ENCODE measurements around the gene HDAC9.
"Not testable (repeated sequence)": the region's sequence is repeated elsewhere in the genome, so short reads cannot be mapped to it uniquely, and the experiment has no call there.

The HDAC9 gene

DNA sequence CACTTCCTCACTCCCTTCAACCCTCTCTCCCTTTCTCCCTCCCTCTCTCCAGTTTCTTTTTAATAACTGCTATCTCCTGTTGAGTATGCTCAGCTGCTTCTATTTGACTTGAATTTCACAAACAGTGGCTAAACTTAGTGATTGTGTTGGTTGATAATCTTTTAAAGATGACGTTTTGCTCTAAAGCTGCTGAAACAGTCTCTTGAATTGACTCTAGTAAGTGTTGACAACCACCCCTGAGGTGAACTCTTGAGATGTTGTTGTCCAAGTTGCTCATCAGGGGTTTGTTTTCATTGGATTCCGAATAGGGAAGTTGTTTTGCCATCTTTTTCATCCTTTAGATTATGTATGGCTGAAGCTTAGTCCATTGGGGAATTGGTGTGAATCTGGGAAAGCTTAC is 445.7 kb downstream of the HDAC9 start:
- Histone ChIP-seq H3K36me3 (ENCODE audit: control insufficient read depth, insufficient read depth, low read length, severe bottlenecking) (no peaks in the 10 kb centered on the region), H3K9me3 (ENCODE audit: control insufficient read depth, low read length) (no peaks in the 10 kb centered on the region), H3K9ac (ENCODE audit: low read length) (no peak overlapping the region), H3K4me1 (ENCODE audit: control insufficient read depth, insufficient read depth, low read length) (peaks cover 13% of the 10 kb centered on the region), H3K4me3 (ENCODE audit: low read length) (no peak overlapping the region), H3K27me3 (replicated peaks; ENCODE audit: control insufficient read depth, insufficient read depth, low read length) (no peaks in the 10 kb centered on the region)
- no peak for DNase-seq (ENCODE audit: low read depth)

- Histone ChIP-seq H3K4me3 (ENCODE audit: low read length) (no peak overlapping the region), H3K4me1 (ENCODE audit: control insufficient read depth, insufficient read depth, low read length) (no peaks in the 10 kb centered on the region), H3K36me3 (ENCODE audit: control insufficient read depth, insufficient read depth, low read length, severe bottlenecking) (no peaks in the 10 kb centered on the region), H3K27me3 (replicated peaks; ENCODE audit: control insufficient read depth, insufficient read depth, low read length) (no peaks in the 10 kb centered on the region), H3K9ac (ENCODE audit: low read length) (no peak overlapping the region), H3K9me3 (ENCODE audit: control insufficient read depth, low read length) (no peaks in the 10 kb centered on the region)
- DNase-seq (ENCODE audit: low read depth), result peak; percentile 15
Measured at GRCh38 chr7:18948521-18948920, 453.0 kb downstream of the HDAC9 start.

GRCh38 chr7:18952846-18953245 is 457.3 kb downstream of the HDAC9 start:
- no peaks in the 10 kb centered on the region for H3K4me1 ChIP-seq (ENCODE audit: control insufficient read depth, insufficient read depth, low read length)
- no peak overlapping the region for H3K9ac ChIP-seq (ENCODE audit: low read length)
- H3K27me3 ChIP-seq (replicated peaks; ENCODE audit: control insufficient read depth, insufficient read depth, low read length), result no peaks in the 10 kb centered on the region
- H3K9me3 ChIP-seq (ENCODE audit: control insufficient read depth, low read length), result no peaks in the 10 kb centered on the region
- no peak overlapping the region for H3K4me3 ChIP-seq (ENCODE audit: low read length)
- no peaks in the 10 kb centered on the region for H3K36me3 ChIP-seq (ENCODE audit: control insufficient read depth, insufficient read depth, low read length, severe bottlenecking)
- no peak for DNase-seq (ENCODE audit: low read depth)

- Histone ChIP-seq H3K36me3 (ENCODE audit: control insufficient read depth, insufficient read depth, low read length, severe bottlenecking) (no peaks in the 10 kb centered on the region), H3K9me3 (ENCODE audit: control insufficient read depth, low read length) (no peaks in the 10 kb centered on the region), H3K9ac (ENCODE audit: low read length) (no peak overlapping the region), H3K4me3 (ENCODE audit: low read length) (no peak overlapping the region), H3K27me3 (replicated peaks; ENCODE audit: control insufficient read depth, insufficient read depth, low read length) (no peaks in the 10 kb centered on the region), H3K4me1 (ENCODE audit: control insufficient read depth, insufficient read depth, low read length) (no peaks in the 10 kb centered on the region)
- DNase-seq (ENCODE audit: low read depth), result peak; percentile 36
Measured at GRCh38 chr7:18958627-18959026, 463.1 kb downstream of the HDAC9 start.

GRCh38 chr7:18960725-18961124 is 465.2 kb downstream of the HDAC9 start:
- no peak overlapping the region for H3K9ac ChIP-seq (ENCODE audit: low read length)
- no peak for DNase-seq (ENCODE audit: low read depth)
- H3K4me3 ChIP-seq (ENCODE audit: low read length), result no peak overlapping the region
- peaks cover 1% of the 10 kb centered on the region for H3K36me3 ChIP-seq (ENCODE audit: control insufficient read depth, insufficient read depth, low read length, severe bottlenecking)
- no peaks in the 10 kb centered on the region for H3K9me3 ChIP-seq (ENCODE audit: control insufficient read depth, low read length)
- no peaks in the 10 kb centered on the region for H3K4me1 ChIP-seq (ENCODE audit: control insufficient read depth, insufficient read depth, low read length)
- no peaks in the 10 kb centered on the region for H3K27me3 ChIP-seq (replicated peaks; ENCODE audit: control insufficient read depth, insufficient read depth, low read length)

DNA sequence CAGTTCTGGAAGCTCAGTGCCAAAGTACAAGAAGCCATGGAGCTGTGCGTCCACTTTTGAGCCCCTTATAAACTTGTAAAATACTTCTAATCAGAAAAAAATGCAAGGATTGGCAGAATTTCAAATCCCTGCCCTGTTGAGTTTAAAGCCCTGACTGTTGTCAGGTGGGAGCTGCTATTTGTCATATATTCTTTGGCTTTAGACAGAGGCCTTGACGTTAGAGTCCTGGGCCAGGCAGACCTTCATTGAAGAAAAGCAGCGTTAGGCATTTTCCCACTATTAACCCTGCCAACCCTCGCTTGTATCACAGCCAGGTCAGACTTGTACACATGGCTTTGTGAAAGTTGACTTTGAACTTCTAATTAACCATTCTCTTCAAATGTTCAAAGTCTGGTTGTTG is 466.5 kb downstream of the HDAC9 start:
- no peaks in the 10 kb centered on the region for H3K9me3 ChIP-seq (ENCODE audit: control insufficient read depth, low read length)
- no peak overlapping the region for H3K4me3 ChIP-seq (ENCODE audit: low read length)
- peaks cover 3% of the 10 kb centered on the region for H3K36me3 ChIP-seq (ENCODE audit: control insufficient read depth, insufficient read depth, low read length, severe bottlenecking)

GRCh38 chr7:18965657-18966056 is 470.1 kb downstream of the HDAC9 start:
- Histone ChIP-seq H3K9me3 (ENCODE audit: control insufficient read depth, low read length) (no peaks in the 10 kb centered on the region), H3K27me3 (replicated peaks; ENCODE audit: control insufficient read depth, insufficient read depth, low read length) (no peaks in the 10 kb centered on the region)
- DNase-seq (ENCODE audit: low read depth), result no peak

More for the DNA sequence above, 466.5 kb downstream of the HDAC9 start:
- Histone ChIP-seq H3K4me1 (ENCODE audit: control insufficient read depth, insufficient read depth, low read length) (no peaks in the 10 kb centered on the region), H3K27me3 (replicated peaks; ENCODE audit: control insufficient read depth, insufficient read depth, low read length) (no peaks in the 10 kb centered on the region), H3K9ac (ENCODE audit: low read length) (no peak overlapping the region)
- peak; percentile 29 for DNase-seq (ENCODE audit: low read depth)

DNA sequence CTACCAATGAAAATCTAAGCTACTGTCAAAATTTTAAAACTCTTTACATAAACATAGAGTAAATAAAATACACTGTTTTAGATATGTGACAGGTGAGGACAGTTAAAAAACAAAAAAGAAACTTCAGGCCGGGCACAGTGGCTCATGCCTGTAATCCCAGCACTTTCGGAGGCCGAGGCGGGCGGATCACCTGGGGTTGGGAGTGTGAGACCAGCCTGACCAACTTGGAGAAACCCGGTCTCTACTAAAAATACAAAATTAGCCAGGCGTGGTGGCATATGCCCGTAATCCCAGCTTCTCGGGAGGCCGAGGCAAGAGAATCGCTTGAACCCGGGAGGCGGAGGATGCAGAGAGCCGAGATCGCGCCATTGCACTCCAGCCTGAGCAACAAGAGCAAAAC is 472.2 kb downstream of the HDAC9 start:
- H3K36me3 ChIP-seq (ENCODE audit: control insufficient read depth, insufficient read depth, low read length, severe bottlenecking); H3K27me3 ChIP-seq (replicated peaks; ENCODE audit: control insufficient read depth, insufficient read depth, low read length); H3K9me3 ChIP-seq (ENCODE audit: control insufficient read depth, low read length); H3K4me1 ChIP-seq (ENCODE audit: control insufficient read depth, insufficient read depth, low read length); H3K9ac ChIP-seq (ENCODE audit: low read length); H3K4me3 ChIP-seq (ENCODE audit: low read length); DNase-seq (ENCODE audit: low read depth): not testable (repeated sequence)

More at GRCh38 chr7:18965657-18966056, 470.1 kb downstream of the HDAC9 start:
- no peaks in the 10 kb centered on the region for H3K4me1 ChIP-seq (ENCODE audit: control insufficient read depth, insufficient read depth, low read length)
- no peak overlapping the region for H3K9ac ChIP-seq (ENCODE audit: low read length)
- no peak overlapping the region for H3K4me3 ChIP-seq (ENCODE audit: low read length)
- peaks cover 3% of the 10 kb centered on the region for H3K36me3 ChIP-seq (ENCODE audit: control insufficient read depth, insufficient read depth, low read length, severe bottlenecking)

- DNase-seq (ENCODE audit: low read depth), result no peak
- H3K4me1 ChIP-seq (ENCODE audit: control insufficient read depth, insufficient read depth, low read length), result peaks cover 8% of the 10 kb centered on the region
- H3K27me3 ChIP-seq (replicated peaks; ENCODE audit: control insufficient read depth, insufficient read depth, low read length), result no peaks in the 10 kb centered on the region
- H3K9me3 ChIP-seq (ENCODE audit: control insufficient read depth, low read length), result no peaks in the 10 kb centered on the region
- H3K36me3 ChIP-seq (ENCODE audit: control insufficient read depth, insufficient read depth, low read length, severe bottlenecking), result no peaks in the 10 kb centered on the region
- no peak overlapping the region for H3K9ac ChIP-seq (ENCODE audit: low read length)
- no peak overlapping the region for H3K4me3 ChIP-seq (ENCODE audit: low read length)
Measured at GRCh38 chr7:18971839-18972238, 476.3 kb downstream of the HDAC9 start.

DNA sequence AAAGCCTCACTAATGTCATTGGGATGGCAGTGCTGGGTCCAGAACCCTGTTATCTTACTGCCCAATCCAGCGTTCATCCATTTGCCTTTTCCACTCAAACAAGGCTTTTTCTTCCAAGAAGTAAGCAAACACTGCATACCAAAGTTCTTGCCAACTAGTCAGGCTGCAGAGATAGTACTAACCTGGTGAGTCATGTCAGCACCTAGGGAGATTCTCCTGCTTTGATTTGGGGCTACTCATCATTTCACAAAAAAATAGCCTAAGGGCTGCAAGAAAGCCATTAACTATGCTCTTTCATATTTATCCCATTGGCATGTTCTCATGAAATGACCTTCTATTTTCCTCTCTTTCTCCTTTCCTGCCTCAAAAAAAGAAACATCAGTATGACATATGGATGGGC is 479.3 kb downstream of the HDAC9 start:
- no peaks in the 10 kb centered on the region for H3K27me3 ChIP-seq (replicated peaks; ENCODE audit: control insufficient read depth, insufficient read depth, low read length)
- no peaks in the 10 kb centered on the region for H3K36me3 ChIP-seq (ENCODE audit: control insufficient read depth, insufficient read depth, low read length, severe bottlenecking)
- DNase-seq (ENCODE audit: low read depth), result peak; percentile 49
- H3K9me3 ChIP-seq (ENCODE audit: control insufficient read depth, low read length), result no peaks in the 10 kb centered on the region
- H3K9ac ChIP-seq (ENCODE audit: low read length), result no peak overlapping the region
- H3K4me3 ChIP-seq (ENCODE audit: low read length), result no peak overlapping the region
- H3K4me1 ChIP-seq (ENCODE audit: control insufficient read depth, insufficient read depth, low read length), result peaks cover 29% of the 10 kb centered on the region

- peaks cover 29% of the 10 kb centered on the region for H3K4me1 ChIP-seq (ENCODE audit: control insufficient read depth, insufficient read depth, low read length)
- H3K4me3 ChIP-seq (ENCODE audit: low read length), result no peak overlapping the region
- H3K9me3 ChIP-seq (ENCODE audit: control insufficient read depth, low read length), result no peaks in the 10 kb centered on the region
- H3K36me3 ChIP-seq (ENCODE audit: control insufficient read depth, insufficient read depth, low read length, severe bottlenecking), result no peaks in the 10 kb centered on the region
- no peak overlapping the region for H3K9ac ChIP-seq (ENCODE audit: low read length)
- H3K27me3 ChIP-seq (replicated peaks; ENCODE audit: control insufficient read depth, insufficient read depth, low read length), result no peaks in the 10 kb centered on the region
- DNase-seq (ENCODE audit: low read depth), result no peak
Measured at GRCh38 chr7:18975276-18975675, 479.7 kb downstream of the HDAC9 start.

DNA sequence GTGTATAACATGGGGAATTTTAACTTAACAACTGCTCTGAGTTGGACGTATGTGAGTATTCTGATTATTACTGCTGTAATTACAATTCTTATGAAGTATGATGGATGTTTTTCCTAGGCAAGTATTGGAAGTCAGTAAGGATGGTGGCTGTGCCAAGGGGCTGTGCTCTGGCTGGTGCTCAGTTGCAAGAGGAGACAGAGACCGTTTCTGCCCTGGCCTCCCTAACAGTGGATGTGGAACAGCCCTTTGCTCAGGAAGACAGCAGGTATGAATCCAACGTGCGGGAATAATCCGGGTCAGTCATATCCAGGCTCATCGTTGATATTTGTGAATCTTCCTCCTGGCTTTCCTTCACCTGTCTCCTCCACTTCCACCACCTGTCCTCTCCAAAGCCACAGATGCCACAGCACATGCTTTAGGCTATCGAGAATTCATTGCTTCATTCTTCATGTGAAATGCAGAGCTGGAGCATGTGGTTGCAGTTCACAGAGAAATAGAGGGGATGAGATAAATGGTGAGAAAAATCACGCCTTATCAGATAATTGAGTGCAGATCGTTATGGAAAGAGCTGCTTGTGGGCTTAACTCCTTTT is 480.2 kb downstream of the HDAC9 start:
- Histone ChIP-seq H3K9ac (ENCODE audit: low read length) (no peak overlapping the region), H3K36me3 (ENCODE audit: control insufficient read depth, insufficient read depth, low read length, severe bottlenecking) (no peaks in the 10 kb centered on the region), H3K4me3 (ENCODE audit: low read length) (no peak overlapping the region), H3K4me1 (ENCODE audit: control insufficient read depth, insufficient read depth, low read length) (peaks cover 29% of the 10 kb centered on the region), H3K27me3 (replicated peaks; ENCODE audit: control insufficient read depth, insufficient read depth, low read length) (no peaks in the 10 kb centered on the region), H3K9me3 (ENCODE audit: control insufficient read depth, low read length) (no peaks in the 10 kb centered on the region)
- DNase-seq (ENCODE audit: low read depth), result no peak
